Measurements from ENCODE around the gene GFOD1.
"Not testable (repeated sequence)": the region's sequence is repeated elsewhere in the genome, so short reads cannot be mapped to it uniquely, and the experiment has no call there.

DNA sequence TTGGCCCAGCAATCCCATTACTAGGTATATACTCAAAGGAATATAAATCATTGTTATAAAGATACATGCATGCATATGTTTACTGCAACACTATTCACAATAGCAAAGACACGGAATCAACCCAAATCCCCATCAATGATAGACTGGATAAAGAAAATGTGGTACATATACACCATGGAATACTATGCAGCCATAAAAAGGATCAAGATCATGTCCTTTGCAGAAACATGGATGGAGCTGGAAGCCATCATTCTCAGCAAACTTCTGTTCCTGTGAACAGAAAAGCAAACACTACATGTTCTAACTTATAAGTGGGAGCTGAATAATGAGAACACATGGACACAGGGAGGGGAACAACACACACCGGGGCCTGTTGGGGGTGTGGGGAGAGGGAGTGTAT, 27.1 kb downstream of the GFOD1 start:
- TF ChIP-seq POLR2A, CTCF (IDR thresholded peaks at IDR 0.05): not testable (repeated sequence)
